OCI-LY3 (cell line): ENCODE results near the gene ADPRS.

Source experiments
- EZH2phosphoT487 ChIP-seq: fragments of 200-600 bp; shearing (Covaris generic); IDR thresholded peaks from 2 replicates; pipeline ENCODE4 v1.6.1; 2018; ENCODE audit warnings: antibody characterized with exemption, mixed run types, low read depth
- TF ChIP-seq, protein P1 (sequence below): fragments of 200-600, 300-600 bp; sonication (generic); IDR thresholded peaks from 2 replicates; pipeline ENCODE4 v1.5.1; 2014; ENCODE audit warnings: antibody characterized with exemption, low read length, low read depth

DNA sequence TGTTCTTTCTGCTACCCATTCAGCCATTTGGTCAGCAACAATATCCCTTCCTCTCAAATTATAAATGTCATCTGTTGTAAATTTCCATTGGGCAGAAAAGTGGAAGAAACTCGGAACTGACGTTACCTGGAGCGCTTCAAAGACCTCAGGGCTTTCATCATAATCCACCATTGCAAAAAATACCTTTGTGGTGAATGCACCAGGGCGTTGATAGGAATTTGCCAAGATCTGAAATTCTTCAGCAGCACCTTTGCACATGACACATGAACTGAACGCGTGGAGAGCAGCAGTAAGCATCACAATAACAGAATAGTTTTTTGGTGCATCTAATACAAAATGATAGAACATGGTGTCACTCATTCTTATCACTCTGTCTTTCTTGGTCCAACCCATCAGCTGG is 7.9 kb upstream of the ADPRS start:
- TF ChIP-seq, protein P1, sequence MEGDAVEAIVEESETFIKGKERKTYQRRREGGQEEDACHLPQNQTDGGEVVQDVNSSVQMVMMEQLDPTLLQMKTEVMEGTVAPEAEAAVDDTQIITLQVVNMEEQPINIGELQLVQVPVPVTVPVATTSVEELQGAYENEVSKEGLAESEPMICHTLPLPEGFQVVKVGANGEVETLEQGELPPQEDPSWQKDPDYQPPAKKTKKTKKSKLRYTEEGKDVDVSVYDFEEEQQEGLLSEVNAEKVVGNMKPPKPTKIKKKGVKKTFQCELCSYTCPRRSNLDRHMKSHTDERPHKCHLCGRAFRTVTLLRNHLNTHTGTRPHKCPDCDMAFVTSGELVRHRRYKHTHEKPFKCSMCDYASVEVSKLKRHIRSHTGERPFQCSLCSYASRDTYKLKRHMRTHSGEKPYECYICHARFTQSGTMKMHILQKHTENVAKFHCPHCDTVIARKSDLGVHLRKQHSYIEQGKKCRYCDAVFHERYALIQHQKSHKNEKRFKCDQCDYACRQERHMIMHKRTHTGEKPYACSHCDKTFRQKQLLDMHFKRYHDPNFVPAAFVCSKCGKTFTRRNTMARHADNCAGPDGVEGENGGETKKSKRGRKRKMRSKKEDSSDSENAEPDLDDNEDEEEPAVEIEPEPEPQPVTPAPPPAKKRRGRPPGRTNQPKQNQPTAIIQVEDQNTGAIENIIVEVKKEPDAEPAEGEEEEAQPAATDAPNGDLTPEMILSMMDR: no peak
- TF ChIP-seq EZH2phosphoT487: no peak
